ENCODE results near the gene XRN2.

- TF ChIP-seq CTCF (IDR thresholded peaks at IDR 0.05; ENCODE audit: poor library complexity, severe bottlenecking) (no peak), POLR2AphosphoS5 (IDR thresholded peaks at IDR 0.05) (no peak), TAF1 (IDR thresholded peaks at IDR 0.05; ENCODE audit: low read depth) (no peak), EZH2 (IDR thresholded peaks at IDR 0.05; ENCODE audit: borderline replicate concordance, insufficient read depth, low read length, poor library complexity, severe bottlenecking) (no peak), REST (IDR thresholded peaks at IDR 0.05; ENCODE audit: borderline replicate concordance) (no peak), EP300 (conservative IDR thresholded peaks at IDR 0.05; ENCODE audit: poor library complexity, severe bottlenecking) (no peak)
Measured at GRCh38 chr20:21395051-21395665, 92.0 kb downstream of the XRN2 start.

All from neural cell (in vitro differentiated cells).